NCI-H146 treated with DMSO at 0.1 percent for 48 hours (cell line): Measurements from ENCODE around the gene SYNDIG1.

Experiments used
- DNase-seq: peaks from one replicate; lab custom pipeline; 2025; ENCODE audit not compliant: unreplicated experiment; lab: John Stamatoyannopoulos, UW

SYNDIG1 gene

DNA sequence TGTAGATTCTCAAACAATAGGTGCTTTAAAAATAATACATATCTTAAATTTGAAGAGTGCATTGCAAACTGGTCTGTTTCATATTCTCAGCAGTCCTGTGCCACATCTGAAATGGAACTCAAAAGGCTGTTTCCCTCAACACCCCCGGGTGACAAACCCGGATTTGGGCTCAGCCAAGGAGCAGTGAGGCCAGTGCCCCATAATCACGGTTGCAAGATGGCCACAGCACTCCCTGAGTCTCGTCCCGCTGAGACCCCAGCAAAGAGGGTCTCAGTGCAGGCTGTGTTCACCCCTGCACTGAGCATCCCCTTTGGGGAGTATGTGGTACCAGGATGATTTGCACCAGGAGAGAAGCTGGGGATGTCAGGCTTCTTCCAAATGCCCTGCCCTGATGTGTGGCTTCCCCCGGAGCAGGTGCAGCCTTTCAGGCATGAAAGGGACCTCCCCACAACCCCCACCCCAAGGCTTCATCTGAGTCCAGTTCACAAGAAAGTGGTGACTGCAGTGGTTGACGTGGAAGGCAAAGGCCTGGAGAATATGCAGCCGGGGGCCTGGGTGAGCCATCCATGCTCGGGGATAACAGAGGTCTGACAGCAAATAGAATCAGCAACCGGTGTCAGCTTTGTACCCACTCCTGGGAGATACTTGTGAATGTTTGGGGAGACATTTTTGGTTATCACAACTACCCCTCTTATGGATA, 202.9 kb downstream of the SYNDIG1 start:
- no peak for DNase-seq

- DNase-seq = no peak
Observed at GRCh38 chr20:24672886-24673677, 203.7 kb downstream of the SYNDIG1 start.

DNA sequence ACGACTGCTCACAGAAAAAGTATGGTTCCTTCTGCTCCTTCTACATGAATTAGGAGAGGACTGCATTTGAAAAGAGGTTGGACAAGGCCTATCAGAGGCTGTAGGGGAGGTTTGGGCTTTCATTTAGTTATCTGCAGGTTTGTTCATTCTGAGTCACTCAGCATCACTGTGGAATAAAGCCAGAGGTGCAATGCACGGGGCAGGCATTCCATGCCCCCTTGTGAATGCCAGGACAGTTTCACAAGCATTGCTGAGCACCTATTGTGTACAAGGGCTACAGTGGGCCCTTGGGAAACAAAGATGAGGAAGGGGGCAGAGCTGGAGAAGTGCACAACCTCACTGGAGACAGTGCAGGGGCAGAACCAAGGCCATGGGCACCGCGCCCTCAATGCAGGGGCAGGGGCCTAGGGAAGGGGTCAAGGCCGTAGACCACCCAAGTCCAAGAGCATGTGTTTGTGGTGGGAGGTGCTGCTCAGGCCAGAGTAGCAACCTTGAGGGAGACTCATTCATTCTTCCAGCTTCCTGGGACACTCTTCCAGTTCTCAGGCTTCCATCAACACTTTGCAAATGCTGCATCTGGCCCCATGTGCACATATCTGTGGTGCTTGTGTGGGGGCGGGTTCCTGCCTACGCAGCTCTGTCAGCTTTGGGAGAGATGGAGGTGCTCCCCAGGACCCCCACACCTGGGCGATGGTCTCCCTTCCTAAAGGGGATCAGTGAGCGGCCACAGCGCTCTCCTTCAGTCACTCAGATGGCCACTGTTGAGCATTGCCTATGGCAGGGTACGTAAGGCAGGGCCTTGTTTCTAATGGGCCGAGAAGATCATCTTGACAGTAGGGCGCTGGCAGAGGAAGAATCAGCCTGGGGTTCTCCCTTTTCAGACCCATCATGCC, 204.5 kb downstream of the SYNDIG1 start:
- DNase-seq = no peak

GRCh38 chr20:24674921-24675605, 205.6 kb downstream of the SYNDIG1 start:
- DNase-seq = no peak

- no peak for DNase-seq
Observed at GRCh38 chr20:24675651-24676352, 206.4 kb downstream of the SYNDIG1 start.

- no peak for DNase-seq
Observed at GRCh38 chr20:24676353-24676977, 207.0 kb downstream of the SYNDIG1 start.

GRCh38 chr20:24676978-24677370, 207.5 kb downstream of the SYNDIG1 start:
- DNase-seq = no peak

- no peak for DNase-seq
Observed at GRCh38 chr20:24677626-24678315, 208.3 kb downstream of the SYNDIG1 start.

- DNase-seq = no peak
Observed at GRCh38 chr20:24678351-24679106, 209.1 kb downstream of the SYNDIG1 start.

DNA sequence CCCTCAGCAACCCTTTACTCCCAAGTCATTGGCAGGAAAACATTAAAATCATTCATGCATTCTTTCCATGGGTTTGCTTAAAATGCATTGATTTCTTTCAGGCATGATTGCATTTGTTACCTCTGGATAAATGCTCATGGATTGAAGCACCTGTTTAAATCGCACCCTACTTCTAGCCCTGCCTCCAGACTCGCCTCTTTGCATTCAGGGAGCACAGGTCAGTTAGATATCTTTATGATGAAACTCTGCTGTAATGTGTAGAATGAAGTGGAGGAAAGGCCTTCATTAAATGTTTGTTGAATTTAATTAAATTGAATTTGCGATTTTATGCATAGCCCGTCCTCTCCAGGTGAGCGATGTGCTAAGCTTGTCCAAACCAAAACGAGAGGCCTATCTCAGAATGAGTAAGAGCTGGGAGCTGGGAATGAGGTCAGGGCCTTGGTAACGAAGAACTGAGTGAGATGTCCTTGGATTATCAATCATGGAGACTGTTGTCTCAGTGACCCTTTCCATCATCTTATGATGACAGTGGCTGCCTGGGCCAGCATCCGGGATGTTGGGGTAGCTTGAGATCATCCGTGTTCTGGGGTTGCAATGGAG, 210.1 kb downstream of the SYNDIG1 start:
- no peak for DNase-seq

- no peak for DNase-seq
Observed at GRCh38 chr20:24681634-24682495, 212.4 kb downstream of the SYNDIG1 start.

GRCh38 chr20:24682496-24682985, 213.1 kb downstream of the SYNDIG1 start:
- no peak for DNase-seq

DNA sequence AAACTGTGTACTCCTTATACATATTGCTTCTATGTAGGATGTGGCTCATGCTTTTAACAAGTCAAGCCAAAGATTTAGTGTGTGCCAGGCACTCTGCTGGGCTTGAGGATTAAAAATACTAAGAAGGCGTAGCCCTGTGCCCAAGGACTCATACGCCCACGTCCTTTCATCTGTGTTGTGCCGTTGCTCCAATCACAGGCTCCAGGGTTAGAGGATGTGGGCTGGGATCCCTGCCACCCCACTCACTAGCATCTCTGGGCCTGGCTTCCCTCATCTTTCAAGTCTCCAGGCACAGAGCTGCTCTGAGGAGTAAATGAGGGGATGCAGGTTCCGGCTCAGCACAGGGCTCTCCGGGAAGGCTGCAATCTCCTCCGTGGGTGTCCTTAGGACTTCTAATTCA, 214.2 kb downstream of the SYNDIG1 start:
- no peak for DNase-seq

DNA sequence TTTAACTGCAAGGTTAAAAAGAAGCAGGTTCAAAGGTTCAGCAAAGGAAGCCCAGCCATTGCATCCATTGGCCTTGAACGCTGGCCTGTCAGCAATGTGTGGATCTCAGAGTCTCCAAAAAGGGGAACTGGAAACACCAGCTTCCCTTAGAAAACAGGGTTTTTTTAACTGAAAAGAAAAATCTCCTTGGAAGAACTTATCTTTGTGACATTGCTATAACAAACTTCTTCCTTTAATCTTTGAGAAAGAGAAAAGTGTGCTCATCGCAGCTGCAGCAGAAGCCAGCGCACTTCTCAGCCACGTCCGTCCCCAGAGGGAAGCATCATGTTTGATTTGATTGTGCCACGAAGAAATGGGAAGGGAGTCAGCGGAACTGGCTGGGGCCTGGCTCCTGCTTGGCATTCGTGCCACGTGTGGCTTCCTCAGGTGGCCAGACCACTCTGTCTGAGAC, 215.0 kb downstream of the SYNDIG1 start:
- no peak for DNase-seq

GRCh38 chr20:24684956-24685691, 215.7 kb downstream of the SYNDIG1 start:
- DNase-seq = peak; percentile 40

- DNase-seq = no peak
Observed at GRCh38 chr20:24685736-24686135, 216.3 kb downstream of the SYNDIG1 start.
